ENCODE measurements around the gene CACNA1H. TPM values are rescaled to one million over a fixed set of nuclear protein-coding genes. Genes with fewer than 3 reads are reported as not detected.

The CACNA1H gene
- total RNA-seq, 1 experiment from 2014 or later: 19.7 TPM

GRCh38 chr16:1117176-1117900 is 35.6 kb upstream of the CACNA1H start:
- ChIA-PET CTCF (no interaction called here), POLR2A (ENCODE audit: low non-redundant PET) (no interaction called here)
- Histone ChIP-seq H3K36me3 (ENCODE audit: insufficient read depth, low read length, poor library complexity, severe bottlenecking) (no peaks in the 10 kb centered on the region), H3K4me3 (ENCODE audit: low read depth, low read length, poor library complexity, severe bottlenecking) (no peak overlapping the region), H3K27ac (ENCODE audit: low read depth, low read length, poor library complexity, severe bottlenecking) (no peak overlapping the region), H3K27me3 (replicated peaks; ENCODE audit: insufficient read depth, low read depth, low read length, poor library complexity) (no peaks in the 10 kb centered on the region), H3K9me3 (ENCODE audit: low read depth, low read length, poor library complexity, severe bottlenecking) (no peaks in the 10 kb centered on the region), H3K4me1 (ENCODE audit: insufficient read depth, low read length, poor library complexity, severe bottlenecking) (no peaks in the 10 kb centered on the region)
- no TSS peak for BruUV-seq (replicated peaks)
- intact Hi-C loops (cut with micrococcal nuclease; ENCODE audit: unreplicated experiment): no loop called here
- TF ChIP-seq EZH2 (IDR thresholded peaks at IDR 0.05; ENCODE audit: borderline replicate concordance, low read depth, low read length, poor library complexity, severe bottlenecking) (no peak), CTCF (conservative IDR thresholded peaks at IDR 0.05; ENCODE audit: low read depth, low read length) (no peak)
- DNase-seq (ENCODE audit: low spot score): no peak

GRCh38 chr16:1117926-1118325 is 35.0 kb upstream of the CACNA1H start:
- intact Hi-C loops (cut with micrococcal nuclease; ENCODE audit: unreplicated experiment): no loop called here
- ChIA-PET CTCF (no interaction called here), POLR2A (ENCODE audit: low non-redundant PET) (no interaction called here)
- H3K4me1 ChIP-seq (ENCODE audit: insufficient read depth, low read length, poor library complexity, severe bottlenecking): no peaks in the 10 kb centered on the region
- no peaks in the 10 kb centered on the region for H3K36me3 ChIP-seq (ENCODE audit: insufficient read depth, low read length, poor library complexity, severe bottlenecking)
- no peaks in the 10 kb centered on the region for H3K9me3 ChIP-seq (ENCODE audit: low read depth, low read length, poor library complexity, severe bottlenecking)
- H3K4me3 ChIP-seq (ENCODE audit: low read depth, low read length, poor library complexity, severe bottlenecking): no peak overlapping the region
- DNase-seq (ENCODE audit: low spot score): no peak
- H3K27me3 ChIP-seq (replicated peaks; ENCODE audit: insufficient read depth, low read depth, low read length, poor library complexity): no peaks in the 10 kb centered on the region
- no peak overlapping the region for H3K27ac ChIP-seq (ENCODE audit: low read depth, low read length, poor library complexity, severe bottlenecking)
- no TSS peak for BruUV-seq (replicated peaks)
- TF ChIP-seq CTCF (conservative IDR thresholded peaks at IDR 0.05; ENCODE audit: low read depth, low read length) (no peak), EZH2 (IDR thresholded peaks at IDR 0.05; ENCODE audit: borderline replicate concordance, low read depth, low read length, poor library complexity, severe bottlenecking) (no peak)

- ChIA-PET CTCF (no interaction called here), POLR2A (ENCODE audit: low non-redundant PET) (no interaction called here)
- TF ChIP-seq CTCF (conservative IDR thresholded peaks at IDR 0.05; ENCODE audit: low read depth, low read length): no peak
- no peak for TF ChIP-seq EZH2 (IDR thresholded peaks at IDR 0.05; ENCODE audit: borderline replicate concordance, low read depth, low read length, poor library complexity, severe bottlenecking)
- DNase-seq (ENCODE audit: low spot score): no peak
- Histone ChIP-seq H3K4me3 (ENCODE audit: low read depth, low read length, poor library complexity, severe bottlenecking) (no peak overlapping the region), H3K9me3 (ENCODE audit: low read depth, low read length, poor library complexity, severe bottlenecking) (no peaks in the 10 kb centered on the region), H3K27ac (ENCODE audit: low read depth, low read length, poor library complexity, severe bottlenecking) (no peak overlapping the region), H3K27me3 (replicated peaks; ENCODE audit: insufficient read depth, low read depth, low read length, poor library complexity) (no peaks in the 10 kb centered on the region), H3K36me3 (ENCODE audit: insufficient read depth, low read length, poor library complexity, severe bottlenecking) (no peaks in the 10 kb centered on the region), H3K4me1 (ENCODE audit: insufficient read depth, low read length, poor library complexity, severe bottlenecking) (no peaks in the 10 kb centered on the region)
- intact Hi-C loops (cut with micrococcal nuclease; ENCODE audit: unreplicated experiment): no loop called here
- no TSS peak for BruUV-seq (replicated peaks)
Observed at GRCh38 chr16:1119129-1119528, 33.8 kb upstream of the CACNA1H start.

Data from A673 (cell line).